DND-41 (cell line): ENCODE results near the gene PNMA8A.

ENCODE experiments used
- ATAC-seq: fragments of 200-7000 bp; cut with Tn5 transposase; 3 replicates; pipeline ENCODE4 v1.9.1; 2021; ENCODE audit warnings: low read depth; ENCODE audit not compliant: insufficient read depth
- DNase-seq: peaks from one replicate; pipeline ENCODE4 v3.0.0-alpha.2; 2020
- H2AFZ ChIP-seq: 2 replicates; pipeline ENCODE4 v1.6.0; 2012; ENCODE audit warnings: low read depth, low read length
- H3K27ac ChIP-seq: 2 replicates; pipeline ENCODE4 v1.5.1; 2012; ENCODE audit warnings: low read length, inconsistent platforms
- H3K27me3 ChIP-seq: fragments of 200-600 bp; sonication (generic); 2 replicates; pipeline ENCODE4 v1.6.0; 2012; ENCODE audit warnings: low read length, mild to moderate bottlenecking, inconsistent platforms; ENCODE audit not compliant: insufficient read depth, poor library complexity
- H3K36me3 ChIP-seq: 2 replicates; pipeline ENCODE4 v1.5.1; 2012; ENCODE audit warnings: low read length, inconsistent platforms; ENCODE audit not compliant: insufficient read depth
- H3K4me1 ChIP-seq: 2 replicates; pipeline ENCODE4 v1.5.1; 2012; ENCODE audit warnings: mild to moderate bottlenecking, low read length; ENCODE audit not compliant: insufficient read depth
- H3K4me2 ChIP-seq: 2 replicates; pipeline ENCODE4 v1.6.0; 2012; ENCODE audit warnings: mild to moderate bottlenecking, moderate library complexity, low read length, inconsistent platforms; ENCODE audit not compliant: insufficient read depth
- H3K4me3 ChIP-seq, 2 experiments: fragments of 200-600 bp in 1 of 2; shearing (Covaris generic) in 1 of 2; 2 replicates each; pipeline ENCODE4 v1.5.1; 2012 to 2016; ENCODE audit warnings: inconsistent platforms in 2 of 2, low read length in 2 of 2, mild to moderate bottlenecking in 2 of 2, low read depth in 1 of 2, moderate library complexity in 1 of 2
- H3K79me2 ChIP-seq: 2 replicates; pipeline ENCODE4 v1.6.0; 2012; ENCODE audit warnings: low read length, inconsistent platforms; ENCODE audit not compliant: insufficient read depth
- H3K9ac ChIP-seq: 2 replicates; pipeline ENCODE4 v1.6.0; 2012; ENCODE audit warnings: low read depth, mild to moderate bottlenecking, inconsistent platforms, low read length, moderate library complexity
- H3K9me3 ChIP-seq: 2 replicates; pipeline ENCODE4 v1.5.1; 2012; ENCODE audit warnings: low read length, moderate library complexity, mild to moderate bottlenecking, inconsistent platforms; ENCODE audit not compliant: insufficient read depth, severe bottlenecking
- H4K20me1 ChIP-seq: 2 replicates; pipeline ENCODE4 v1.6.0; 2012; ENCODE audit warnings: low read length; ENCODE audit not compliant: insufficient read depth
- EZH2 ChIP-seq: IDR thresholded peaks from 3 replicates; pipeline ENCODE4 v1.6.1; 2012; ENCODE audit warnings: borderline replicate concordance, low read depth, mild to moderate bottlenecking, moderate library complexity, low read length, inconsistent platforms; ENCODE audit not compliant: severe bottlenecking
- TF ChIP-seq, protein P1 (sequence below): IDR thresholded peaks from 2 replicates; pipeline ENCODE4 v1.5.1; 2012; ENCODE audit warnings: borderline replicate concordance, low read length, moderate library complexity, mild to moderate bottlenecking; ENCODE audit not compliant: poor library complexity, severe bottlenecking; ENCODE audit errors: extremely low read depth

PNMA8A gene

DNA sequence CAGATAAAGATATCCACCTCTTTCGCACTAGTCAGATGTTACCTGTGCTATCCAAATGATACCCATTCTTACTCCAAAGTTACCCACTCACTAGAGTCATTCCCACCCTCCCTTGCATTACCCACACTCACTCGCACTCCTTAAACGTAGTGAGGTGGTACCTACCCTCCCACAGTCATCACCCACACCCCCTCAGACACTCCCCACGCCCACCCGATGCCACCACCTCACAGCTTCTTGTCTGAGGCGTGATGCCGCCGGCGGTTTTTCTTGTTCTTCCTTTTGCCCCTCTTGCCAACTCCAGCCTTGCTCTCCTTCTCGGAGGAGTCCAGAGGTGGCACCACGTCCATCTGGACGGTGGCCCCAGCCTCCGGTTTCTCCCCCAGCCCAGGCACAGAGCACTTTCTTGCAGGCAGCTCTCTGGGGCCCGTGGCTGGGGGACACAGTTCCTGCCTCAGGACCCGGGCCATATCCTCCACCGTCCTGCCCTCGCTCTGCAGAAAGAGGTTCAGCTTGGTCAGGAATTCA lies 43.8 kb downstream of the PNMA8A start:
- H3K9me3 ChIP-seq: no peaks in the 10 kb centered on the region
- H3K4me3 ChIP-seq: no peak overlapping the region
- no peak overlapping the region for H2AFZ ChIP-seq
- ATAC-seq (no peak), DNase-seq (no peak)
- H3K79me2 ChIP-seq: no peaks in the 10 kb centered on the region
- no peaks in the 10 kb centered on the region for H3K36me3 ChIP-seq
- no peaks in the 10 kb centered on the region for H3K4me1 ChIP-seq
- H3K9ac ChIP-seq: no peak overlapping the region
- no peaks in the 10 kb centered on the region for H3K27me3 ChIP-seq
- H3K27ac ChIP-seq: no peak overlapping the region
- TF ChIP-seq, protein P1, sequence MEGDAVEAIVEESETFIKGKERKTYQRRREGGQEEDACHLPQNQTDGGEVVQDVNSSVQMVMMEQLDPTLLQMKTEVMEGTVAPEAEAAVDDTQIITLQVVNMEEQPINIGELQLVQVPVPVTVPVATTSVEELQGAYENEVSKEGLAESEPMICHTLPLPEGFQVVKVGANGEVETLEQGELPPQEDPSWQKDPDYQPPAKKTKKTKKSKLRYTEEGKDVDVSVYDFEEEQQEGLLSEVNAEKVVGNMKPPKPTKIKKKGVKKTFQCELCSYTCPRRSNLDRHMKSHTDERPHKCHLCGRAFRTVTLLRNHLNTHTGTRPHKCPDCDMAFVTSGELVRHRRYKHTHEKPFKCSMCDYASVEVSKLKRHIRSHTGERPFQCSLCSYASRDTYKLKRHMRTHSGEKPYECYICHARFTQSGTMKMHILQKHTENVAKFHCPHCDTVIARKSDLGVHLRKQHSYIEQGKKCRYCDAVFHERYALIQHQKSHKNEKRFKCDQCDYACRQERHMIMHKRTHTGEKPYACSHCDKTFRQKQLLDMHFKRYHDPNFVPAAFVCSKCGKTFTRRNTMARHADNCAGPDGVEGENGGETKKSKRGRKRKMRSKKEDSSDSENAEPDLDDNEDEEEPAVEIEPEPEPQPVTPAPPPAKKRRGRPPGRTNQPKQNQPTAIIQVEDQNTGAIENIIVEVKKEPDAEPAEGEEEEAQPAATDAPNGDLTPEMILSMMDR: no peak
- TF ChIP-seq EZH2: no peak
- no peaks in the 10 kb centered on the region for H4K20me1 ChIP-seq
- no peak overlapping the region for H3K4me2 ChIP-seq

DNA sequence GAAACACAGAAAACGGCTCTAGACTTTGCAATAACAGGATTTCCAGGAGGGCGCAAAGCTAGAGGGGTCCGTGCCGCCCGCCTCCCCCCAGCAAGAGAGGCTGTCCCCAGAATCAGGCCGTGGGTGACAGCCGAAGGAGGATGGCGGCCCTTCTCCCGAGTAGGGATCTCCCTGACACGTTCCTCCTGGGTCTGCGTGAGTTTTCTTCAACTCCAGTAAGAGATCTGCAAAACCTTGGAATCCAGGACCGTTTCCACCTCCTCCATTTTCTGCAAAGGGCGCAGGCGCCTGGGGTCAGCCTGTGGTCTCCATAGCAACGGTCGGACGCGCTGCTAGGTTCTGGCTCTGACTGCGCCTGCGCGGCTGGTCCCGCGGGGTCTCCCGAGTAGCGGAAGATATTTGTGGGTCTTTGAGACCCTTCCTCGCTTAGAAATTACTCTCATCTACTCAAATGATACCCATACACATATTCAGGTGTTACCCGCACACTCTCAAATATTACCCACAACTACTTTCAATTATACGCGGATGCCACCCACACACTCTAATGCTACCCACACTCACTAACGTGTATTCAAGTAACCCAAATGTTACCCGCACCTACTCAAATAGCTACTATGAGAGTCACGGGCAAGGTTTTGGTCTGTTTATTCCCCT lies 44.7 kb downstream of the PNMA8A start:
- DNase-seq (no peak), ATAC-seq (no peak)
- Histone ChIP-seq H3K36me3 (no peaks in the 10 kb centered on the region), H3K4me2 (no peak overlapping the region), H3K4me1 (no peaks in the 10 kb centered on the region), H3K27me3 (no peaks in the 10 kb centered on the region), H3K4me3 (no peak overlapping the region), H4K20me1 (no peaks in the 10 kb centered on the region), H3K27ac (no peak overlapping the region), H3K9ac (no peak overlapping the region), H3K9me3 (no peaks in the 10 kb centered on the region), H2AFZ (no peak overlapping the region), H3K79me2 (no peaks in the 10 kb centered on the region)
- TF ChIP-seq, protein P1: no peak
- TF ChIP-seq EZH2: no peak

DNA sequence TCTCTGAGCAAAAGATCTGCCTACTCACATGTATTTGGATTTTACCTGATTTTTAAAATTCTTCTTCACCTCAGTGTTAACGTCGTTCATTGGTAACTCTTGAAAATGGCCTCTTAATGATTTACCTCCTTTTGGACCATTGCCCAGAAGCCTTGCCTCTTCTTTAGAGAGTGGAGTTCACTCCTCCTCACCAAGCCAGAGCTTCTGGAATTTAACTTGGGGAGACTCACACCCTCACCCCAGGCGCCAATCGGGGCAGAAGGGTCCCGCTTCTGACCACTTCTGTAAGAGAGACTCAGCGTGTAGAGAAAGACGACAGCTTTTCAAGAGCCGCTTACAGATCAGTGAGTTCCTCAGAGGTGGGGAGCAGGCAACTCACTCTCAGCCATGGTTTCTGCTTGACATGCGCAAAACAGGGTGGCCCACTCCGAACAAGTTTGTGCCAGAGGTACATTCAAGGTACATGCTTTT lies 45.3 kb downstream of the PNMA8A start:
- Histone ChIP-seq H3K36me3 (no peaks in the 10 kb centered on the region), H3K4me3 (no peak overlapping the region), H2AFZ (no peak overlapping the region), H3K27me3 (no peaks in the 10 kb centered on the region), H3K9ac (no peak overlapping the region), H3K9me3 (no peaks in the 10 kb centered on the region), H3K79me2 (no peaks in the 10 kb centered on the region), H4K20me1 (no peaks in the 10 kb centered on the region), H3K27ac (no peak overlapping the region), H3K4me2 (no peak overlapping the region), H3K4me1 (no peaks in the 10 kb centered on the region)
- ATAC-seq (no peak), DNase-seq (no peak)
- no peak for TF ChIP-seq EZH2
- TF ChIP-seq, protein P1: no peak
